IMR-90 (cell line): ENCODE results near the gene PHF20. TPM values are rescaled to one million over a fixed set of nuclear protein-coding genes. Genes with fewer than 3 reads are reported as not detected.

Experiments used
- ATAC-seq: fragments of 200-7000 bp; cut with Tn5 transposase; 2 replicates; pipeline ENCODE4 v1.9.1; 2020; ENCODE audit warnings: low read depth, mild to moderate bottlenecking, moderate library complexity
- BruUV-seq: library from RNA; stranded (reverse); fragments of 400-500 nt; replicated peaks from 2 replicates; lab custom pipeline; 2021; lab: Mats Ljungman, UMichigan
- CTCF ChIA-PET: fragments of 300-600 bp; formaldehyde crosslinking; extraction: SDS; loops from one replicate; lab custom pipeline; 2021; ENCODE audit warnings: antibody characterized with exemption; lab: Yijun Ruan, JAX
- POLR2A ChIA-PET: fragments of 300-600 bp; sonication (Branson Sonifier 250); formaldehyde crosslinking; loops from one replicate; lab custom pipeline; 2022; ENCODE audit warnings: antibody characterized with exemption; ENCODE audit not compliant: unreplicated experiment; lab: Charles Lee
- DNase-seq: peaks from one replicate; pipeline ENCODE4 v3.0.0; 2013
- H2AFZ ChIP-seq: replicated peaks from 2 replicates; pipeline ENCODE3; 2013; ENCODE audit warnings: low read length, mild to moderate bottlenecking; ENCODE audit not compliant: poor library complexity
- H2AK5ac ChIP-seq: 2 replicates; pipeline ENCODE4 v1.6.1; 2013; ENCODE audit warnings: low read depth, low read length, inconsistent platforms
- H2AK9ac ChIP-seq: replicated peaks from 2 replicates; pipeline ENCODE3; 2013; ENCODE audit warnings: mild to moderate bottlenecking, low read depth, low read length, moderate library complexity; ENCODE audit not compliant: poor library complexity
- H2BK120ac ChIP-seq: 2 replicates; pipeline ENCODE4 v1.6.1; 2013; ENCODE audit warnings: low read depth, low read length, inconsistent platforms
- H2BK15ac ChIP-seq: 3 replicates; pipeline ENCODE4 v1.6.1; 2013; ENCODE audit warnings: low read depth, low read length, inconsistent platforms
- H2BK20ac ChIP-seq: 2 replicates; pipeline ENCODE4 v1.6.1; 2013; ENCODE audit warnings: low read depth, mild to moderate bottlenecking, inconsistent platforms, low read length, moderate library complexity
- H2BK5ac ChIP-seq: 2 replicates; pipeline ENCODE4 v1.6.1; 2013; ENCODE audit warnings: mild to moderate bottlenecking, low read depth, low read length, inconsistent platforms; ENCODE audit not compliant: poor library complexity, severe bottlenecking
- H3K14ac ChIP-seq: replicated peaks from 2 replicates; pipeline ENCODE4 v1.6.1; 2013; ENCODE audit warnings: low read depth, low read length, inconsistent platforms
- H3K18ac ChIP-seq: 2 replicates; pipeline ENCODE4 v1.6.1; 2013; ENCODE audit warnings: low read depth, low read length, control low read depth
- H3K23ac ChIP-seq: 2 replicates; pipeline ENCODE4 v1.6.1; 2013; ENCODE audit warnings: low read depth, low read length, inconsistent platforms
- H3K27ac ChIP-seq: 2 replicates; pipeline ENCODE4 v1.5.1; 2013; ENCODE audit warnings: mild to moderate bottlenecking, control low read depth, low read length; ENCODE audit not compliant: insufficient read depth
- H3K27me3 ChIP-seq: 2 replicates; pipeline ENCODE4 v1.6.1; 2013; ENCODE audit warnings: low read length; ENCODE audit not compliant: control insufficient read depth, insufficient read depth
- H3K36me3 ChIP-seq: 2 replicates; pipeline ENCODE4 v1.6.1; 2013; ENCODE audit warnings: low read length, mixed read lengths; ENCODE audit not compliant: control insufficient read depth, insufficient read depth
- H3K4ac ChIP-seq: 2 replicates; pipeline ENCODE4 v1.6.1; 2013; ENCODE audit warnings: low read depth, low read length, inconsistent platforms
- H3K4me1 ChIP-seq: 2 replicates; pipeline ENCODE4 v1.6.1; 2013; ENCODE audit warnings: low read length, mixed read lengths; ENCODE audit not compliant: control insufficient read depth, insufficient read depth
- H3K4me2 ChIP-seq: 2 replicates; pipeline ENCODE4 v1.6.1; 2013; ENCODE audit warnings: low read depth, mild to moderate bottlenecking, control low read depth, low read length, moderate library complexity
- H3K4me3 ChIP-seq: 2 replicates; pipeline ENCODE4 v1.5.1; 2013; ENCODE audit warnings: low read depth, mild to moderate bottlenecking, control low read depth, low read length, moderate library complexity; ENCODE audit not compliant: insufficient read depth
- H3K56ac ChIP-seq: 2 replicates; pipeline ENCODE4 v1.6.1; 2013; ENCODE audit warnings: low read length, inconsistent platforms; ENCODE audit not compliant: insufficient read depth; ENCODE audit errors: extremely low read depth
- H3K79me1 ChIP-seq, 2 experiments: 2 replicates each; pipeline ENCODE4 v1.6.1; 2013; ENCODE audit warnings: low read length in 2 of 2, inconsistent platforms in 1 of 2, low read depth in 1 of 2
- H3K9ac ChIP-seq: 2 replicates; pipeline ENCODE4 v1.6.1; 2013; ENCODE audit warnings: low read depth, low read length, control low read depth
- H3K9me1 ChIP-seq: 2 replicates; pipeline ENCODE4 v1.6.1; 2013; ENCODE audit warnings: low read length, inconsistent platforms; ENCODE audit not compliant: insufficient read depth
- H3K9me3 ChIP-seq: 2 replicates; pipeline ENCODE4 v1.6.1; 2013; ENCODE audit warnings: low read length; ENCODE audit not compliant: control insufficient read depth, insufficient read depth
- H4K20me1 ChIP-seq: 2 replicates; pipeline ENCODE4 v1.6.1; 2013; ENCODE audit warnings: low read length, inconsistent platforms; ENCODE audit not compliant: insufficient read depth
- H4K5ac ChIP-seq: 2 replicates; pipeline ENCODE4 v1.6.1; 2013; ENCODE audit warnings: mild to moderate bottlenecking, low read depth, low read length, control low read depth
- H4K8ac ChIP-seq, 2 experiments: 2 replicates each; pipeline ENCODE4 v1.6.1; 2013; ENCODE audit warnings: low read depth in 2 of 2, low read length in 2 of 2, control low read depth in 1 of 2, inconsistent platforms in 1 of 2
- H4K91ac ChIP-seq: 2 replicates; pipeline ENCODE4 v1.6.1; 2013; ENCODE audit warnings: low read depth, low read length, inconsistent platforms; ENCODE audit not compliant: insufficient read depth
- MAFK ChIP-seq: IDR thresholded peaks from 2 replicates; pipeline ENCODE4 v1.6.1; 2012; ENCODE audit warnings: low read depth, low read length, improper control_type of control experiment
- MAZ ChIP-seq: IDR thresholded peaks from 2 replicates; pipeline ENCODE4 v1.6.1; 2012; ENCODE audit warnings: low read depth, mild to moderate bottlenecking, low read length, improper control_type of control experiment, moderate library complexity, borderline replicate concordance
- NFE2L2 ChIP-seq: fragments of 150-350 bp; IDR thresholded peaks from 2 replicates; pipeline ENCODE4 v1.6.1; 2016; ENCODE audit warnings: low read depth, mild to moderate bottlenecking, low read length
- RCOR1 ChIP-seq: IDR thresholded peaks from 2 replicates; pipeline ENCODE4 v1.6.1; 2012; ENCODE audit warnings: mild to moderate bottlenecking, low read length, improper control_type of control experiment; ENCODE audit not compliant: insufficient replicate concordance
- WGBS, 2 experiments: methylation state at CpG; one replicate each; pipeline versions ENCODE4 v1.1.5 to v1.1.7; 2013; ENCODE audit warnings: missing lambda C conversion rate in 2 of 2; ENCODE audit not compliant: insufficient read length in 1 of 2; ENCODE audit errors: extremely low coverage in 2 of 2; 5-methylcytosine and 5-hydroxymethylcytosine counted together
- dilution Hi-C: fragments of 300-500 bp; cut with HindIII; formaldehyde crosslinking; loops from one replicate; pipeline ENCODE4 v1.14.3; 2018; ENCODE audit warnings: low sequenced_read_pairs; ENCODE audit not compliant: unreplicated experiment
- in situ Hi-C: fragments of 300-500 bp; cut with MboI; formaldehyde crosslinking; loops from 3 replicates; pipeline ENCODE4 v1.14.3; 2019; ENCODE audit warnings: low sequenced_read_pairs, inconsistent platforms, mixed read lengths
- intact Hi-C: fragments of 100-400 bp; cut with micrococcal nuclease; formaldehyde crosslinking; loops from 2 replicates; pipeline ENCODE4 v1.10.0; 2022
- polyA plus RNA-seq, 3 experiments: library from polyadenylated mRNA; depleted of rRNA; stranded (reverse); fragments of >200 nt; gene quantifications; 2 replicates each; pipeline ENCODE4 v1.2.3, GENCODE V29; 2012; ENCODE audit warnings: low replicate concordance in 1 of 3
- total RNA-seq: library from RNA; depleted of rRNA; stranded (reverse); fragments of >200 nt; gene quantifications from 2 replicates; pipeline ENCODE4 v1.2.3, GENCODE V29; 2012

PHF20 gene
- total and polyA plus RNA-seq, 2 of the 4 experiments (the other 2 are of a cell fraction) = 22.0 to 22.5 TPM

- Histone ChIP-seq H3K56ac (no peak overlapping the region), H3K4ac (no peak overlapping the region), H3K79me1 (no peaks in the 10 kb centered on the region), H2AK5ac (no peak overlapping the region), H2BK15ac (no peak overlapping the region), H2BK5ac (no peak overlapping the region), H4K20me1 (no peaks in the 10 kb centered on the region), H3K27me3 (peaks cover 28% of the 10 kb centered on the region), H4K5ac (no peak overlapping the region), H3K9me3 (no peaks in the 10 kb centered on the region), H3K9me1 (no peaks in the 10 kb centered on the region), H3K4me1 (no peaks in the 10 kb centered on the region), H3K36me3 (no peaks in the 10 kb centered on the region), H3K14ac (no peak overlapping the region), H2BK20ac (no peak overlapping the region), H4K8ac (no peak overlapping the region), H3K23ac (no peak overlapping the region), H3K27ac (no peak overlapping the region), H2BK120ac (no peak overlapping the region), H3K4me2 (no peak overlapping the region), H3K18ac (no peak overlapping the region), H2AFZ (peak overlapping the region; percentile 26), H4K91ac (no peak overlapping the region), H3K4me3 (no peak overlapping the region), H2AK9ac (no peak overlapping the region), H3K9ac (no peak overlapping the region)
- TF ChIP-seq MAFK (no peak), MAZ (no peak), RCOR1 (no peak), NFE2L2 (no peak)
- in situ Hi-C loops (loop anchor here (25.0 kb wide), 1 partner anchor 453 kb away; no protein-coding TSS in a partner anchor), intact Hi-C loops (no loop called here), dilution Hi-C loops (no loop called here)
- POLR2A ChIA-PET = no interaction called here
- BruUV-seq = no TSS peak
- DNase-seq = no peak
- CTCF ChIA-PET = interaction anchor here (1.4 kb wide), 1 partner anchor 8 kb away, joined by 3 read pairs; no protein-coding TSS in a partner anchor
- no peak for ATAC-seq
- 60% methylated on average over 1 of the region's 6 CpGs; no CpG with 5 or more reads in 1 of the 2 experiments for WGBS, 2 experiments
Measured at GRCh38 chr20:35984382-35984781, 212.6 kb downstream of the PHF20 start.
